Stomach (tissue), 4 donors: Measurements from ENCODE around the gene CTNNA3.

ENCODE experiments used
- CTCF ChIP-seq, 7 experiments: fragments of 450-650 bp in 4 of 7; fragments of 200-600 bp in 3 of 7; sonication (generic) in 3 of 7; IDR thresholded peaks; one replicate each; pipeline ENCODE4 v1.5.1; 2016 to 2019; ENCODE audit warnings: antibody characterized with exemption in 7 of 7, control low read depth in 2 of 7, mild to moderate bottlenecking in 1 of 7
- EP300 ChIP-seq: sonication (generic); formaldehyde crosslinking; IDR thresholded peaks from one replicate; pipeline ENCODE4 v1.6.1; 2017; ENCODE audit warnings: antibody characterized with exemption
- POLR2A ChIP-seq, 4 donors: fragments of 450-650 bp; IDR thresholded peaks; one replicate each; pipeline ENCODE4 v1.6.1; 2016; ENCODE audit warnings: antibody characterized with exemption in 4 of 4, control low read depth in 2 of 4, mild to moderate bottlenecking in 1 of 4, moderate library complexity in 1 of 4

GRCh38 chr10:66629996-66630395, 1066.0 kb downstream of the CTNNA3 start:
- TF ChIP-seq CTCF (IDR thresholded peaks at IDR 0.05) (no peak), EP300 (no peak), POLR2A (IDR thresholded peaks at IDR 0.05) (no peak)
